PC-3 (cell line): ENCODE data around the gene SPATA20. TPM values are rescaled to one million over a fixed set of nuclear protein-coding genes. Genes with fewer than 3 reads are reported as not detected.

Experiments used
- ATAC-seq: fragments of 200-7000 bp; cut with Tn5 transposase; 2 replicates; pipeline ENCODE4 v1.9.1; 2020; ENCODE audit warnings: mild to moderate bottlenecking, moderate library complexity
- BruUV-seq: library from RNA; stranded (reverse); fragments of 400-500 nt; replicated peaks from 2 replicates; lab custom pipeline; 2021; lab: Mats Ljungman, UMichigan
- CTCF ChIA-PET: fragments of 300-600 bp; sonication (Branson Sonifier 250); formaldehyde crosslinking; loops from one replicate; lab custom pipeline; 2022; ENCODE audit warnings: antibody characterized with exemption; lab: Charles Lee
- POLR2A ChIA-PET: fragments of 300-600 bp; sonication (Branson Sonifier 250); formaldehyde crosslinking; loops from one replicate; lab custom pipeline; 2022; ENCODE audit warnings: antibody characterized with exemption; ENCODE audit not compliant: unreplicated experiment; lab: Charles Lee
- DNase-seq: peaks from one replicate; pipeline ENCODE4 v3.0.0-alpha.2; 2015
- H2AFZ ChIP-seq: fragments of 300-600 bp; sonication (generic); 2 replicates; pipeline ENCODE4 v1.6.0; 2016; ENCODE audit warnings: antibody characterized with exemption, low read length
- H3F3A ChIP-seq: fragments of 300-600 bp; sonication (generic); one replicate; pipeline ENCODE4 v1.6.0; 2017; ENCODE audit warnings: antibody characterized with exemption, low read length, control low read depth, mild to moderate bottlenecking; ENCODE audit not compliant: unreplicated experiment
- H3K27ac ChIP-seq: fragments of 300-600 bp; sonication (generic); 2 replicates; pipeline ENCODE4 v1.5.1; 2016; ENCODE audit warnings: mild to moderate bottlenecking, low read length
- H3K27me3 ChIP-seq: fragments of 300-600 bp; sonication (generic); 2 replicates; pipeline ENCODE4 v1.6.1; 2016; ENCODE audit warnings: low read length, mixed read lengths
- H3K36me3 ChIP-seq: fragments of 300-600 bp; sonication (generic); 2 replicates; pipeline ENCODE4 v1.6.1; 2016; ENCODE audit warnings: low read depth, mixed run types, low read length, mixed read lengths
- H3K4me1 ChIP-seq: fragments of 300-600 bp; sonication (generic); 2 replicates; pipeline ENCODE4 v1.5.1; 2016; ENCODE audit warnings: low read length; ENCODE audit not compliant: insufficient read depth
- H3K4me2 ChIP-seq: fragments of 300-600 bp; sonication (generic); 2 replicates; pipeline ENCODE4 v1.6.0; 2016; ENCODE audit warnings: low read length
- H3K4me3 ChIP-seq: fragments of 300-600 bp; sonication (generic); 2 replicates; pipeline ENCODE4 v1.5.1; 2016; ENCODE audit warnings: mild to moderate bottlenecking, low read length, mixed read lengths
- H3K79me2 ChIP-seq: fragments of 300-600 bp; sonication (generic); 2 replicates; pipeline ENCODE4 v1.6.1; 2017; ENCODE audit warnings: low read length, mixed read lengths
- H3K9ac ChIP-seq: fragments of 300-600 bp; sonication (generic); 2 replicates; pipeline ENCODE4 v1.6.0; 2016; ENCODE audit warnings: mild to moderate bottlenecking, low read length
- H3K9me2 ChIP-seq: fragments of 300-600 bp; sonication (generic); replicated peaks from 2 replicates; pipeline ENCODE4 v1.6.1; 2016; ENCODE audit warnings: mixed run types, low read length, mixed read lengths
- H3K9me3 ChIP-seq: fragments of 300-600 bp; sonication (generic); 2 replicates; pipeline ENCODE4 v1.6.1; 2016; ENCODE audit warnings: low read length, mixed read lengths
- H4K20me1 ChIP-seq: fragments of 300-600 bp; sonication (generic); 2 replicates; pipeline ENCODE4 v1.6.1; 2016; ENCODE audit warnings: low read length, mixed read lengths
- CTCF ChIP-seq: fragments of 300-600 bp; sonication (generic); conservative IDR thresholded peaks from 2 replicates; pipeline ENCODE4 v1.5.1; 2017; ENCODE audit warnings: antibody characterized with exemption, low read depth, mild to moderate bottlenecking, low read length
- EZH2 ChIP-seq: fragments of 300-600 bp; sonication (generic); IDR thresholded peaks from one replicate; pipeline ENCODE4 v1.6.1; 2017; ENCODE audit warnings: antibody characterized with exemption, mild to moderate bottlenecking, low read length; ENCODE audit not compliant: unreplicated experiment
- EZH2phosphoT487 ChIP-seq: fragments of 300-600 bp; sonication (generic); IDR thresholded peaks from 2 replicates; pipeline ENCODE4 v1.6.1; 2018; ENCODE audit warnings: mild to moderate bottlenecking, antibody characterized with exemption, low read length, borderline replicate concordance
- intact Hi-C: fragments of 100-400 bp; cut with micrococcal nuclease; formaldehyde crosslinking; loops from 2 replicates; pipeline ENCODE4 v1.9.0; 2023
- total RNA-seq: library from RNA; depleted of rRNA; stranded (reverse); fragments of >200 nt; gene quantifications from 2 replicates; pipeline ENCODE4 v1.2.3, GENCODE V29; 2014

Gene SPATA20
- total RNA-seq, 1 experiment from 2014 or later: 115 TPM

- no peak for DNase-seq
- no TSS peak for BruUV-seq
- peaks cover 27% of the 10 kb centered on the region for H3K4me1 ChIP-seq
These were observed 7.0 kb upstream of the SPATA20 start for GRCh38 chr17:50539762-50540559.

GRCh38 chr17:50540560-50541401 is 6.2 kb upstream of the SPATA20 start:
- Histone ChIP-seq H3K27ac (no peak overlapping the region), H4K20me1 (no peaks in the 10 kb centered on the region), H3K9ac (no peak overlapping the region), H3F3A (no peaks in the 10 kb centered on the region), H3K27me3 (no peaks in the 10 kb centered on the region), H2AFZ (no peak overlapping the region), H3K9me2 (no peaks in the 10 kb centered on the region), H3K9me3 (no peaks in the 10 kb centered on the region), H3K36me3 (peaks cover 11% of the 10 kb centered on the region; the same call in 1 of the 2 replicates), H3K4me1 (peaks cover 25% of the 10 kb centered on the region), H3K4me2 (0 out of 2 replicates have a peak overlapping the region, but pooled peaks have one; percentile 89), H3K79me2 (peaks cover 9% of the 10 kb centered on the region), H3K4me3 (no peak overlapping the region)
- no peak for TF ChIP-seq EZH2
- no peak for TF ChIP-seq CTCF
- TF ChIP-seq EZH2phosphoT487: no peak
- no TSS peak for BruUV-seq
- intact Hi-C loops: no loop called here
- POLR2A ChIA-PET: interaction anchor here (0.7 kb wide), 1 partner anchor 156 kb away, joined by 3 read pairs; no protein-coding TSS in a partner anchor
- DNase-seq (no peak), ATAC-seq (no peak)
- CTCF ChIA-PET: no interaction called here

More at GRCh38 chr17:50539762-50540559, 7.0 kb upstream of the SPATA20 start:
- no peaks in the 10 kb centered on the region for H4K20me1 ChIP-seq
- H3K4me2 ChIP-seq: no peak overlapping the region
- H3K79me2 ChIP-seq: peaks cover 17% of the 10 kb centered on the region
- no peak overlapping the region for H2AFZ ChIP-seq
- H3K9ac ChIP-seq: no peak overlapping the region
- no peak overlapping the region for H3K4me3 ChIP-seq
- ATAC-seq: no peak
- no peak for TF ChIP-seq EZH2
- TF ChIP-seq CTCF: no peak
- no peak for TF ChIP-seq EZH2phosphoT487
- H3F3A ChIP-seq: no peaks in the 10 kb centered on the region
- H3K27me3 ChIP-seq: no peaks in the 10 kb centered on the region
- no peaks in the 10 kb centered on the region for H3K9me2 ChIP-seq
- intact Hi-C loops: no loop called here
- H3K36me3 ChIP-seq: peaks cover 11% of the 10 kb centered on the region; the same call in 1 of the 2 replicates
- H3K9me3 ChIP-seq: no peaks in the 10 kb centered on the region
- POLR2A ChIA-PET: no interaction called here
- H3K27ac ChIP-seq: no peak overlapping the region
- CTCF ChIA-PET: interaction anchor here (0.6 kb wide), 1 partner anchor 53 kb away, joined by 9 read pairs; no protein-coding TSS in a partner anchor
